Fibroblast of skin of left biceps (primary cell): ENCODE data around the gene ATF5.
"Not testable (repeated sequence)": the region's sequence is repeated elsewhere in the genome, so short reads cannot be mapped to it uniquely, and the experiment has no call there.

Experiments
- DNase-seq, 2 experiments: peaks; one replicate each; pipeline ENCODE4 v3.0.0-alpha.2; 2013; ENCODE audit warnings: low read depth in 2 of 2

The ATF5 gene

GRCh38 chr19:49949742-49950589 is 21.0 kb downstream of the ATF5 start:
- no peak for DNase-seq

GRCh38 chr19:49950590-49950948 is 21.6 kb downstream of the ATF5 start:
- no peak for DNase-seq

- DNase-seq: no peak
Measured at GRCh38 chr19:49950956-49951526, 22.0 kb downstream of the ATF5 start.

GRCh38 chr19:49951806-49952478 is 22.9 kb downstream of the ATF5 start:
- no peak for DNase-seq

- no peak for DNase-seq
Measured at GRCh38 chr19:49952479-49952836, 23.5 kb downstream of the ATF5 start.

- no peak for DNase-seq
Measured at GRCh38 chr19:49952906-49953305, 23.9 kb downstream of the ATF5 start.

GRCh38 chr19:49953416-49953815 is 24.4 kb downstream of the ATF5 start:
- DNase-seq: no peak

- peak in 1 of 2 experiments; percentile 10 for DNase-seq
Measured at GRCh38 chr19:49954092-49954829, 25.3 kb downstream of the ATF5 start.

- DNase-seq: no peak
Measured at GRCh38 chr19:49954933-49955332, 25.9 kb downstream of the ATF5 start.

- no peak for DNase-seq
Measured at GRCh38 chr19:49956115-49956495, 27.1 kb downstream of the ATF5 start.

GRCh38 chr19:49957262-49957915 is 28.4 kb downstream of the ATF5 start:
- DNase-seq: no peak

- DNase-seq: not testable (repeated sequence)
Measured at GRCh38 chr19:49958144-49958543, 29.1 kb downstream of the ATF5 start.

GRCh38 chr19:49958596-49958995 is 29.6 kb downstream of the ATF5 start:
- not testable (repeated sequence) for DNase-seq

GRCh38 chr19:49959892-49960291 is 30.9 kb downstream of the ATF5 start:
- not testable (repeated sequence) for DNase-seq

- not testable (repeated sequence) for DNase-seq
Measured at GRCh38 chr19:49960980-49961379, 32.0 kb downstream of the ATF5 start, which contains the start of gene SIGLEC11. TSS of gene SIGLEC11 (minus strand) at chr19:49961172. CDS start at chr19:49961081, 91 bp downstream.

GRCh38 chr19:49968279-49968922 is 39.4 kb downstream of the ATF5 start:
- DNase-seq: no peak

- DNase-seq: not testable (repeated sequence)
Measured at GRCh38 chr19:49969355-49969754, 40.4 kb downstream of the ATF5 start.

GRCh38 chr19:49971991-49972411 is 43.0 kb downstream of the ATF5 start:
- DNase-seq: no peak

GRCh38 chr19:49972841-49973240 is 43.8 kb downstream of the ATF5 start:
- DNase-seq: no peak

GRCh38 chr19:49973987-49974386 is 45.0 kb downstream of the ATF5 start:
- no peak for DNase-seq

GRCh38 chr19:49975051-49975450 is 46.0 kb downstream of the ATF5 start:
- no peak for DNase-seq
